HepG2 (cell line): ENCODE data around the gene GAS2. TPM values are rescaled to one million over a fixed set of nuclear protein-coding genes. Genes with fewer than 3 reads are reported as not detected.

ENCODE experiments used
- ATF6 ChIP-seq: sonication (generic); formaldehyde crosslinking; conservative IDR thresholded peaks from 2 replicates; pipeline ENCODE4 v1.4.0; 2020; ENCODE audit warnings: missing genetic modification reagents
- CEBPZ ChIP-seq: IDR thresholded peaks from 2 replicates; pipeline ENCODE4 v1.6.1; 2012; ENCODE audit warnings: low read length, improper control_type of control experiment
- EHMT2 ChIP-seq: fragments of 200-600 bp; sonication (generic); IDR thresholded peaks from 2 replicates; pipeline ENCODE4 v1.7.0; 2017; ENCODE audit warnings: antibody characterized with exemption, low read depth, low read length, borderline replicate concordance
- ELK4 ChIP-seq: sonication (generic); formaldehyde crosslinking; IDR thresholded peaks from 2 replicates; pipeline ENCODE4 v1.9.0; 2021; ENCODE audit warnings: missing genetic modification reagents, borderline replicate concordance
- FOXK1 ChIP-seq: sonication (generic); formaldehyde crosslinking; IDR thresholded peaks from 2 replicates; pipeline ENCODE4 v1.4.0; 2020; ENCODE audit warnings: low read depth, missing genetic modification reagents, borderline replicate concordance
- HDAC6 ChIP-seq: fragments of 200-600 bp; sonication (generic); IDR thresholded peaks from 2 replicates; pipeline ENCODE4 v1.7.0; 2017; ENCODE audit warnings: mild to moderate bottlenecking, antibody characterized with exemption, low read length, low read depth
- MYC ChIP-seq: sonication (generic); formaldehyde crosslinking; IDR thresholded peaks from 2 replicates; pipeline ENCODE4 v1.9.0; 2021; ENCODE audit warnings: missing genetic modification reagents, borderline replicate concordance
- MYPOP ChIP-seq: sonication (generic); formaldehyde crosslinking; IDR thresholded peaks from 2 replicates; pipeline ENCODE4 v1.8.1; 2023; ENCODE audit warnings: mild to moderate bottlenecking, moderate library complexity, missing genetic modification reagents
- SMARCC2 ChIP-seq: fragments of 450-650 bp; IDR thresholded peaks from 2 replicates; pipeline ENCODE4 v1.6.1; 2017; ENCODE audit warnings: antibody characterized with exemption, mild to moderate bottlenecking
- STAT6 ChIP-seq: sonication (generic); formaldehyde crosslinking; IDR thresholded peaks from 2 replicates; pipeline ENCODE4 v1.4.0; 2020; ENCODE audit warnings: missing genetic modification reagents, mild to moderate bottlenecking, borderline replicate concordance
- THRA ChIP-seq: sonication (generic); formaldehyde crosslinking; IDR thresholded peaks from 2 replicates; pipeline ENCODE4 v1.4.0; 2020; ENCODE audit warnings: missing genetic modification reagents, borderline replicate concordance
- ZMAT5 ChIP-seq: sonication (generic); formaldehyde crosslinking; IDR thresholded peaks from 2 replicates; pipeline ENCODE4 v1.5.0; 2020; ENCODE audit warnings: mild to moderate bottlenecking, low read depth, missing genetic modification reagents, borderline replicate concordance
- ZNF766 ChIP-seq: sonication (generic); formaldehyde crosslinking; IDR thresholded peaks from 2 replicates; pipeline ENCODE4 v1.5.0; 2020; ENCODE audit warnings: missing genetic modification reagents, borderline replicate concordance
- polyA plus RNA-seq, 8 experiments: library from polyadenylated mRNA; depleted of rRNA in 3 of 8; stranded (reverse) in 7 of 8; unstranded in 1 of 8; fragments of >200 nt; fragmentation: Illumina TruSeq in 4 of 8; extraction: Trizol in 4 of 8; gene quantifications; 2 replicates each; pipeline versions ENCODE4 v1.2.1 to v1.2.3, GENCODE V29; 2011 to 2016; ENCODE audit warnings: low read depth in 4 of 8, missing spikeins in 1 of 8, mixed read lengths in 1 of 8; ENCODE audit not compliant: insufficient read depth in 1 of 8
- total RNA-seq, 5 experiments: library from RNA; depleted of rRNA; stranded (reverse); fragments of >200 nt; fragmentation: Illumina TruSeq; extraction: Trizol; gene quantifications; 2 replicates each; pipeline ENCODE4 v1.2.3, GENCODE V29; 2016; ENCODE audit warnings: low read depth in 1 of 5

The GAS2 gene
- total and polyA plus RNA-seq, 2 of the 13 experiments (the other 11 are each of a cell fraction or from before 2014, with no cell fraction given) = 26.0 to 85.1 TPM

- TF ChIP-seq ELK4 (CRISPR knock-in tag) = no peak
- no peak for TF ChIP-seq HDAC6
- TF ChIP-seq ZMAT5 (CRISPR knock-in tag) = no peak
- TF ChIP-seq THRA (CRISPR knock-in tag) = peak; percentile 26; the same call in 1 of the 2 replicates
- TF ChIP-seq ATF6 = no peak
- TF ChIP-seq ZNF766 = no peak
- no peak; the same call in 1 of the 2 replicates for TF ChIP-seq FOXK1
- TF ChIP-seq MYC (CRISPR knock-in tag) = no peak
- 0 out of 2 replicates have a peak, but pooled peaks have one; percentile 59 for TF ChIP-seq MYPOP (CRISPR knock-in tag)
- TF ChIP-seq EHMT2 = 0 out of 2 replicates have a peak, but pooled peaks have one; percentile 12
- TF ChIP-seq STAT6 (CRISPR knock-in tag) = no peak
- no peak for TF ChIP-seq SMARCC2
- TF ChIP-seq CEBPZ = no peak
Measured at GRCh38 chr11:22624742-22625447, 41.5 kb upstream of the GAS2 start (continued).
